Stimulated activated CD4-positive, alpha-beta T cell treated with anti-CD3 and anti-CD28 coated beads, Interleukin-12 subunit alpha, Interleukin-12 subunit beta, amount 100 ng/mL, for 48 hours (primary cell): Measurements from ENCODE around the gene RNF145.

Experiments
- DNase-seq, 3 donors: peaks; one replicate each; pipeline ENCODE4 v3.0.0-alpha.2; 2020; ENCODE audit warnings: low read depth in 2 of 3, low spot score in 1 of 3

Gene RNF145

DNA sequence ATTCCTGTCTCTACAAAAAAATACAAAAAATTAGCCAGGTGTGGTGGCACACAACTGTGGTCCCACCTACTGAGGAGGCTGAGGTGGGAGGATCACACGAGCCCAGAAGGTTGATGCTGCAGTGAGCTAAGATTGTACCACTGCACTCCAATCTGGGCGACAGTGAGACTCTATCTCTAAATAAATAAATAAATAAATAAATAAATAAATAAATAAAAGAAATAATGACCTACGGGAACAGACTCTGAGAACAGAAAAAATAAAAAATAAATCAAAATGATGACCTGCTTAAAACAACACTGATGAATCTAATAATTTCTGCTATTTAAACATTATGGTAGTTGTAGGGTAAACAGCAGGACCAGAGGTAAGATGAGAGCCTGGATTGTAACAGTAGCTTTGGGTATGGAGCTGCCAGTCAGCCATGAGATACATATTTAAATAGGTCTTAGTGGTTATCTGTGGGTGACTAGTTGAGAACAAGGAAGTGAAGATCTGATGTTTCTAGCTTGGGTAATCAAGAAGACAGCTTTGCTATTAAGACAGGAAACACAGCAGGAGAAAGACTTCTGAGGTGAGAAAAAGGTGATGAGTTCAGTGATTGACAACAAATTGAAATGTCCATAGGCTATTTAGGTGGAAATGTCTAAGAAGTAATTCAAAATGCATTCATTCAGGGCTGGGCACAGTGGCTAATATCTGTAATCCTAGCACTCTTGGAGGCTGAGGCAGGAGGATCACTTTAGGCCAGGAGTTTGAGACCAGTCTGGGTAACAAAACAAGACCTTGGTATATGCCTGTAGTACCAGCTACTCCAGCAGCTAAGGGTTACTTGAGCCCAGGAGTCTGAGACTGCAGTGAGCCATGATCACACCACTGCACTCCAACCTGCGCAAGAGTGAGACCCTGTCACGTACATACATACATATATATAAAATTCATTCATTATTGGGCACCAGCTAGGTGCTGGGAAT, 11.0 kb downstream of the RNF145 start:
- DNase-seq: no peak

DNA sequence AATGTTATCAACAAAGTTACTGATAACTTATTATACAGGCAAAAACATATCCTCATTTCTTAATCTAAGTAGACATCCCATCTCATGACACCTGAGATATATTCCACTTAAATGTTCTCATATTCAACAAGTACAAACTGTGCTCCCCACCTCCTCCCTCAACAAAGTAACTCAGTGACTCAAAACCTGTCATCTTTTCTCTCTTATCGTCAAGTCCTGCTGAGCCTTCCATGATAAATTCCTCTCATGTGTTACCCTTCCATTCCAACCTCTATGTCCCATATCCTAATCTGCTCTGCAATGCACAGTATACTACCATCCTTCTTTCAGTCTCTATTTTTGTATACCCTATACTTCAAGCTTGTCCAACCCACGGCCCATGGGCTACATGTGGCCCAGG, 13.6 kb downstream of the RNF145 start:
- no peak for DNase-seq

DNA sequence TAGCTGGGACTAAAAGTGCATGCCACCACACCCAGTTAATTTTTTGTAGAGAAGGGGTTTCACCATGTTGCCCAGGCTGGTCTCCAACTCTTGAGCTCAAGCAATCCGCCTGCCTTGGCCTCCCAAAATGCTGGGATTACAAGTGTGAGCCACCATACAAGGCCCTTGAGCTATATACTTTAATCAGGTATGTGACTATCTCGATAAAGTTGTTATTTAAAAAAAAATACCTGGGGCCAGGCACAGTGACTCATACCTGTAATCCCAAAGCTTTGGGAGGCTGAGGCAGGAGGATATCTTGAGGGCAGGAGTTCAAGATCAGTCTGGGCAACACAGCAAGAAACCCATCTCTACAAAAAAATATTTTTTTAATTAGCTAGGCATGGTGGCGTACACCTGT, 19.2 kb downstream of the RNF145 start:
- no peak for DNase-seq

DNA sequence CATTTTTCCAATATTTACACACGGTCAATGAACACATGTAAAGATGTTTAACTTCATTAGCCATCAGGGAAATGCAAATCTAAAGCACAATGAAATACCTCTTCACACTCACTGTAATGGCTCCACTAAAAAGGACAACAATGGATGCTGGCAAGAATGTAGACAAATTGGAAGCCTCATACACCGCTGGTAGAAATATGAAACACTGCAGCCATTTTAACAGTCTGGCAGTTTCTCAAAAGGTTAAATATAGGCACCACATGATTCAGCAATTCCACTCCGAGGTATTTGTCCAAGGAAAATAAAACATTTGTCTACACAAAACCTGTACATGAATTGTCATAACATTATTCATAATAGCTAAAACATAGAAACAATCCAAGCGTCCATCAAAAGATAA, 20.0 kb downstream of the RNF145 start:
- DNase-seq: no peak

DNA sequence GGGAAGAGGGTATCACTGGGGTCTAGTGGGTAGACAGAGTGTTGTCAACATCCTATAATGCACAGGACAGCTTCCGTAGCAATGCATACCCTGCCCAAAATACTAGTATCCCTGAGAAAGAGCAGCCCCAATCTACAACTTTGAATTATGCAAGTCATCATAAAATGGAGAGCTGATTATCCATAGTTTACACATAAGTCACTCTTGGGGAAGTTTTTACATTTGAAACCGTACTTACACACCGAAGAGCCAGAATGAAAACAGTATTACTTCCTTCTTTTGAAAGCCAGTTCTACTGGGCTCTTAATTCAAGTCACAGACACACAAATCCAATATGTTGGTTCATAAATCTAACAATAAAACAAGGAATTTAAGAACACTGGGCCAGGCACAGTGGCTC, 21.6 kb downstream of the RNF145 start:
- no peak for DNase-seq

- DNase-seq: no peak
Measured at GRCh38 chr5:159186319-159186718, 23.0 kb downstream of the RNF145 start.

GRCh38 chr5:159185773-159186172, 23.6 kb downstream of the RNF145 start:
- DNase-seq: no peak

GRCh38 chr5:159184858-159185381, 24.4 kb downstream of the RNF145 start:
- DNase-seq: peak in 2 of 3 donors; percentile 27 to 31

GRCh38 chr5:159184236-159184635, 25.1 kb downstream of the RNF145 start:
- DNase-seq: no peak

DNA sequence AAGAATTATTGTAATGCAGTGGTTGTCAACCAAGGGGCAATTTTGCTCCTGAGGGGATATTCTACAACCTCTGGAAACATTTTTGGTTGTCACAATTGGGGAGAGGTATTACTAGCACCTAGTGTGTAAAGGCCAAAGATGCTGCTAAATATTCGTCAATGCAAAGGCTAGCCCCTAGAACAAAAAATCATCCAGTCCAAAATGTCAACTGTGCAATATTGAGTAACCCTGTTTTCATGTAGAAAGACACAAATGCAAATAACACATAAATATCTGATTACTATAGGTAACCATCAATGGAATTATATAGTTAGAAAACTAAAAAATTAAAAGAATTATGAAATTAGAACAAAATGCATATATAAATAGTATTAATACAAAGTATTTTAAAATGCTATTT, 26.1 kb downstream of the RNF145 start:
- DNase-seq: no peak

DNA sequence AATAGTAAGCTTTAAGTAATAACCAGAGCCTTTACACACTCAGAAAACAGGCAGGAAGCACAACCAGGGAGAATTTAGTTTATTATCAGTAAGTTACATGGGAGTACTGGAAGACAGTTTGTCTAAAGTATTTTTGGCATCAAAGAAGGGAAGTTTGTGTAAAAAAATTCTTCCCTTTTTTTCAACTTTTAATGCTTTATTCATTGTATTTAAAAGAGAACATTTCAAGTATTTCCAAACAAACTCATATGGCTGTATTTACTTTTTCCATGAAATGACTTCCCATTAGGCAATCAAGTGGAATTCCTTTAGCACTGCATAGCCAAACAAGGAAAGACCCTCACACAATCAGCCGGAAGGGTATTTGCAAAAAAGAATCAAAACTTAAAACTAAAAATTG, 26.7 kb downstream of the RNF145 start:
- no peak for DNase-seq

DNA sequence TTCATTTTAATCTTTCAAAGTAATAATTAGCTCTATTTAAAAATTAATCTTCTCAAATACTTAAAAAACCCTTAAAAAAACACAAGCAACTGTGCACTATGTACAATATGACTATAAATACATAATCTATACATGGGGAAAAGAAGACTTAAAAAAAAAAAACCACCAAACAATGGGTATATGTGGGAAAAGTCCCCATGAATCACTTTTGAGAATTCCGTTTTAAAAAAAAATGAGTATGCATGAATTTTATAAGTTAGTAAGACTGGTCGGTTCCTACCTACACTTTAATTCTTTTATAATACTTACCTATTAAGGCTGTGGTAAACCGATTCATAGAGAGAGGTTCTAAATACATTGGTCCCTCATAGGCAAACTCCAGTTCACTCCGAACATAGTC, 27.7 kb downstream of the RNF145 start:
- no peak for DNase-seq

- no peak for DNase-seq
Measured at GRCh38 chr5:159181152-159181551, 28.2 kb downstream of the RNF145 start.

- no peak for DNase-seq
Measured at GRCh38 chr5:159179529-159180305, 29.6 kb downstream of the RNF145 start.

GRCh38 chr5:159178978-159179377, 30.4 kb downstream of the RNF145 start:
- peak in 1 of 3 donors; percentile 30 for DNase-seq

DNA sequence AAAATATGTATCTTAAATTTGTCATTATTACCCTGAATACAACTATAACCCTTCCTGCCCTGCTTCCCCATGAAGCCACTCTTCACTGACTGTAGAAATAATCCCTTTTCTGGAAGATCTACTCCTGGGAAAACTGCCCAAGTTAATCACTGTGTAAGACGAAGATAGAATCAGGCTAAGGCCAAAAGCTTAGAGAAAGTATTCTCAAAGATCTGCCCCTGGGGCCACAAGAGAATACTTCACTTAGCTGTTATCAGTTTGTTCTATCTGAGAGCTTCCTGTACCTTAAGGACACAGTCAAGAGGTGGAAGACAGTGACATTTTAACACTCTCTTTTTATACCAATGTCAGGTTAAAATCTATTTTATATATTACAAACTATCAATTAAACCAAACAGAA, 33.8 kb downstream of the RNF145 start:
- no peak for DNase-seq

DNA sequence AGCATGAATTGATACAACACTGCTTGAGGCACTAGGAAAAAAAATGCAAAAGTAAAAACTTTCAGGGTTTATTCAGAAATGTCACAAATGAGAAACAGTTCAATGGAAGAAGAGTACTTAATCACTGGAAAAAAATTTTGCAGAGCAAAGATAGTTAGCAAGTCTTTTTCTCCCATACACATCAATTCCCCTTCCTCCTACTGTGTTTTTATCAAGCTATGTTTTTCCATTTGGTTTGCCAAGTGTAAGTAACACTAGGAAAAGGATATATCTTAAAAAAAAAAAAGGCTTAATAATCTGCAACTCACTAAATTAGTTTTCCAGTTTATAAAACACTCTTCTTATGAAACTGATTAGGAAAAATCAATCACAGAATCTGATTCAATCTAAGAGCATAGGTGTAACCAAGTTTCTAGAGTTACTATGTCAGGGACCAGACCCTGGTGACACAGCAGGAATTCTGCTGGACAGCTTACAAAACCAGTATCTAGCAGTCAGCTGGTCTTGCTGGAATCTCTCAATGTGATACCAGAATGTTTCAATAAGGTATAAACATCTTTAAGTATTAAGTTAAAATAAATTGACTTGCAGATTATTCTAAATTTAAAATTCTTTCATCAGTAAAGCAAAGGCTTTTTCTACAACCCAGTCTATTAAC, 34.7 kb downstream of the RNF145 start:
- DNase-seq: no peak

GRCh38 chr5:159171274-159171673, 38.1 kb downstream of the RNF145 start:
- DNase-seq: no peak

DNA sequence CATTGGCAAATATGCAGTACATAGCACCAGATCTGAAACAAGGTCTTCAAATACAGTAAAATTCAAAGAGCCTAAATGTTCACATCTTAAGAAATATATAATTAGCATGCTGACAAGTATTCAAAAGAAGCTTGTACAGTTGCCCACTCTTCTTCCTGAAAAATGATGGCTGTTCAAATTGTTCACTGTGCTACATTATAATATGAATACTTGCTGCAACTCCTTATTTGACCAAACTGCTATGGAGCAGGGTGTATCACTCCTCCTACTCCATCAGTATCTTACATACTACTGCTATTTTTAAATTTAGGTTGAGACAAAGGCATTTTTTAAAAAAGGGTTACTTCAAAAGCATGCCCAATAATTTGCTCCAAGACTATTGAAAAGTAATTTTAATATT, 39.3 kb downstream of the RNF145 start:
- DNase-seq: no peak

- DNase-seq: no peak
Measured at GRCh38 chr5:159166416-159166815, 42.9 kb downstream of the RNF145 start.

DNA sequence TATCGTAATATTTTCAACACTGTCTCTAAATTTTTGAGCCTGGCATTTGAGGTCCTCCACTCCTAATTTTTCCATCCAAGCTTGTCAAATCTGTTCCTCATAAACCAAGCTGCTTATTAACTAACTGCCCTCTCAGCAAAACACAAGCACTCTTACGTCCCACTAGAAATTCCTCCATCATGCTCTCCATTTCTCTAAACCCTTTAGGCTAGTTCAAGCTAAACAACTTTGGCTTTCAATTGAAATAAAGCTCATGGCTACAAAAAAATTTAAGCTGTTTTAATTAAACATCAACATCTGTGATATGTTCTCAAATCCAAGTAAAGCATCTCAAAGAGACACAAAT, 45.7 kb downstream of the RNF145 start:
- DNase-seq: no peak
